Astrocyte (in vitro differentiated cells and primary cell): ENCODE results near the gene RHCG.

Experiments
- CTCF ChIP-seq: IDR thresholded peaks from 2 replicates; pipeline ENCODE4 v1.5.1; 2011; ENCODE audit warnings: low read depth, mild to moderate bottlenecking, inconsistent platforms, low read length, moderate library complexity; ENCODE audit not compliant: insufficient read depth
- EZH2 ChIP-seq: IDR thresholded peaks from 2 replicates; pipeline ENCODE4 v1.6.1; 2012; ENCODE audit warnings: mild to moderate bottlenecking, low read length, inconsistent platforms; ENCODE audit not compliant: insufficient read depth

- TF ChIP-seq CTCF = no peak
- TF ChIP-seq EZH2 = no peak
Measured at GRCh38 chr15:89514596-89515406, 18.4 kb upstream of the RHCG start.
